T-helper 17 cell (primary cell): ENCODE data around the gene SDHB. TPM values are rescaled to one million over a fixed set of nuclear protein-coding genes. Genes with fewer than 3 reads are reported as not detected.

ENCODE experiments used
- ATAC-seq: fragments of 150-1000 bp; cut with Tn5 transposase; 2 replicates; pipeline ENCODE4 v1.10.0; 2021; ENCODE audit warnings: mild to moderate bottlenecking, moderate library complexity
- DNase-seq, 3 donors: peaks; one replicate each; pipeline versions ENCODE4 v3.0.0 to v3.0.0-alpha.2; 2020 to 2021
- H3K9me3 ChIP-seq: one replicate; pipeline ENCODE4 v1.7.0; 2013; ENCODE audit warnings: low read length, mild to moderate bottlenecking; ENCODE audit not compliant: control insufficient read depth, poor library complexity, severe bottlenecking
- H3K27ac Mint-ChIP-seq: one replicate; pipeline ENCODE4 v1.8.0; 2022; ENCODE audit warnings: mild to moderate bottlenecking, moderate library complexity, mixed read lengths
- H3K27me3 Mint-ChIP-seq: one replicate; pipeline ENCODE4 v1.8.0; 2022; ENCODE audit warnings: mixed read lengths
- H3K36me3 Mint-ChIP-seq: one replicate; pipeline ENCODE4 v1.8.0; 2022; ENCODE audit warnings: low read depth, mixed read lengths
- H3K4me1 Mint-ChIP-seq: one replicate; pipeline ENCODE4 v1.8.0; 2022; ENCODE audit warnings: mild to moderate bottlenecking, mixed read lengths
- H3K4me3 Mint-ChIP-seq: one replicate; pipeline ENCODE4 v1.8.0; 2022; ENCODE audit warnings: mild to moderate bottlenecking, moderate library complexity, mixed read lengths
- total RNA-seq, 4 donors: library from RNA in 2 of 4; stranded (reverse) in 2 of 4; gene quantifications; one replicate each; pipeline ENCODE4 v1.2.3 and lab custom pipeline; 2022 to 2026

SDHB gene
- total RNA-seq, 2 donors from 2014 or later = 43.6 to 48.5 TPM

- H3K9me3 ChIP-seq = no peaks in the 10 kb centered on the region
Measured at GRCh38 chr1:17086751-17087150, 32.9 kb upstream of the SDHB start.

GRCh38 chr1:17084787-17085186 is 31.0 kb upstream of the SDHB start:
- Mint-ChIP-seq H3K27me3 (peaks cover 32% of the 10 kb centered on the region), H3K36me3 (no peaks in the 10 kb centered on the region), H3K27ac (no peak overlapping the region), H3K4me1 (peaks cover 3% of the 10 kb centered on the region), H3K4me3 (no peak overlapping the region)
- ATAC-seq (no peak), DNase-seq (no peak)
- H3K9me3 ChIP-seq = no peaks in the 10 kb centered on the region

More at GRCh38 chr1:17086751-17087150, 32.9 kb upstream of the SDHB start:
- no peak overlapping the region for H3K27ac Mint-ChIP-seq
- ATAC-seq (no peak), DNase-seq (no peak)
- H3K4me3 Mint-ChIP-seq = no peak overlapping the region
- H3K36me3 Mint-ChIP-seq = no peaks in the 10 kb centered on the region
- peaks cover 3% of the 10 kb centered on the region for H3K4me1 Mint-ChIP-seq
- H3K27me3 Mint-ChIP-seq = peaks cover 32% of the 10 kb centered on the region

- DNase-seq = no peak
- H3K27ac Mint-ChIP-seq = no peak overlapping the region
- H3K4me1 Mint-ChIP-seq = peaks cover 2% of the 10 kb centered on the region
- no peaks in the 10 kb centered on the region for H3K36me3 Mint-ChIP-seq
- peaks cover 29% of the 10 kb centered on the region for H3K27me3 Mint-ChIP-seq
- H3K9me3 ChIP-seq = no peaks in the 10 kb centered on the region
- H3K4me3 Mint-ChIP-seq = no peak overlapping the region
- ATAC-seq = no peak
Measured at GRCh38 chr1:17082761-17083160, 28.9 kb upstream of the SDHB start.

GRCh38 chr1:17081439-17081838 is 27.6 kb upstream of the SDHB start:
- H3K9me3 ChIP-seq = no peaks in the 10 kb centered on the region
- Mint-ChIP-seq H3K27me3 (peaks cover 25% of the 10 kb centered on the region), H3K4me3 (no peak overlapping the region), H3K27ac (no peak overlapping the region), H3K36me3 (peaks cover 3% of the 10 kb centered on the region), H3K4me1 (peaks cover 6% of the 10 kb centered on the region)
- no peak for DNase-seq
- no peak for ATAC-seq

GRCh38 chr1:17080880-17081279 is 27.0 kb upstream of the SDHB start:
- no peaks in the 10 kb centered on the region for H3K9me3 ChIP-seq
- Mint-ChIP-seq H3K4me1 (peaks cover 7% of the 10 kb centered on the region), H3K27ac (no peak overlapping the region), H3K36me3 (peaks cover 3% of the 10 kb centered on the region), H3K27me3 (peaks cover 19% of the 10 kb centered on the region), H3K4me3 (no peak overlapping the region)
- no peak for DNase-seq
- ATAC-seq = no peak

- Mint-ChIP-seq H3K27me3 (peaks cover 18% of the 10 kb centered on the region), H3K4me3 (no peak overlapping the region), H3K4me1 (peaks cover 7% of the 10 kb centered on the region), H3K27ac (no peak overlapping the region), H3K36me3 (peaks cover 3% of the 10 kb centered on the region)
- DNase-seq = no peak
- ATAC-seq = no peak
- H3K9me3 ChIP-seq = no peaks in the 10 kb centered on the region
Measured at GRCh38 chr1:17080085-17080759, 26.4 kb upstream of the SDHB start.

GRCh38 chr1:17078991-17079868 is 25.4 kb upstream of the SDHB start:
- ATAC-seq = no peak

GRCh38 chr1:17075470-17076255 is 21.8 kb upstream of the SDHB start:
- ATAC-seq (peak; percentile 35), DNase-seq (no peak)
- H3K9me3 ChIP-seq = no peaks in the 10 kb centered on the region
- Mint-ChIP-seq H3K36me3 (peaks cover 4% of the 10 kb centered on the region), H3K4me1 (peaks cover 7% of the 10 kb centered on the region), H3K27ac (no peak overlapping the region), H3K27me3 (peaks cover 11% of the 10 kb centered on the region), H3K4me3 (no peak overlapping the region)

More at GRCh38 chr1:17078991-17079868, 25.4 kb upstream of the SDHB start:
- peaks cover 10% of the 10 kb centered on the region for H3K27me3 Mint-ChIP-seq
- DNase-seq = no peak
- H3K27ac Mint-ChIP-seq = no peak overlapping the region
- no peaks in the 10 kb centered on the region for H3K9me3 ChIP-seq
- H3K4me3 Mint-ChIP-seq = no peak overlapping the region
- H3K36me3 Mint-ChIP-seq = peaks cover 3% of the 10 kb centered on the region
- H3K4me1 Mint-ChIP-seq = peaks cover 7% of the 10 kb centered on the region

- Mint-ChIP-seq H3K27ac (no peak overlapping the region), H3K4me3 (no peak overlapping the region), H3K27me3 (peaks cover 17% of the 10 kb centered on the region), H3K4me1 (peaks cover 2% of the 10 kb centered on the region), H3K36me3 (peaks cover 5% of the 10 kb centered on the region)
- DNase-seq (no peak), ATAC-seq (no peak)
- no peaks in the 10 kb centered on the region for H3K9me3 ChIP-seq
Measured at GRCh38 chr1:17071794-17072193, 18.0 kb upstream of the SDHB start.

GRCh38 chr1:17070163-17070525 is 16.3 kb upstream of the SDHB start:
- Mint-ChIP-seq H3K27ac (no peak overlapping the region), H3K27me3 (peaks cover 12% of the 10 kb centered on the region), H3K4me3 (no peak overlapping the region), H3K4me1 (no peaks in the 10 kb centered on the region), H3K36me3 (peaks cover 5% of the 10 kb centered on the region)
- DNase-seq = no peak
- no peak for ATAC-seq
- no peaks in the 10 kb centered on the region for H3K9me3 ChIP-seq

GRCh38 chr1:17069452-17070162 is 15.8 kb upstream of the SDHB start:
- ATAC-seq = no peak
- H3K4me1 Mint-ChIP-seq = no peaks in the 10 kb centered on the region
- no peak overlapping the region for H3K4me3 Mint-ChIP-seq
- peaks cover 5% of the 10 kb centered on the region for H3K36me3 Mint-ChIP-seq
- H3K27ac Mint-ChIP-seq = no peak overlapping the region
- no peak for DNase-seq
- H3K27me3 Mint-ChIP-seq = peaks cover 12% of the 10 kb centered on the region
- H3K9me3 ChIP-seq = no peaks in the 10 kb centered on the region

- peaks cover 12% of the 10 kb centered on the region for H3K27me3 Mint-ChIP-seq
- no peak for DNase-seq
- ATAC-seq = no peak
- no peaks in the 10 kb centered on the region for H3K9me3 ChIP-seq
- H3K4me3 Mint-ChIP-seq = no peak overlapping the region
- H3K4me1 Mint-ChIP-seq = no peaks in the 10 kb centered on the region
- peaks cover 5% of the 10 kb centered on the region for H3K36me3 Mint-ChIP-seq
- no peak overlapping the region for H3K27ac Mint-ChIP-seq
Measured at GRCh38 chr1:17068789-17069188, 15.0 kb upstream of the SDHB start.
